Measurements from ENCODE around the gene SIDT1.

The SIDT1 gene

GRCh38 chr3:113555138-113555537, 22.8 kb downstream of the SIDT1 start:
- no peak overlapping the region for H3K4me3 ChIP-seq (ENCODE audit: control insufficient read depth, low read depth, low read length)
- TF ChIP-seq, protein P1, sequence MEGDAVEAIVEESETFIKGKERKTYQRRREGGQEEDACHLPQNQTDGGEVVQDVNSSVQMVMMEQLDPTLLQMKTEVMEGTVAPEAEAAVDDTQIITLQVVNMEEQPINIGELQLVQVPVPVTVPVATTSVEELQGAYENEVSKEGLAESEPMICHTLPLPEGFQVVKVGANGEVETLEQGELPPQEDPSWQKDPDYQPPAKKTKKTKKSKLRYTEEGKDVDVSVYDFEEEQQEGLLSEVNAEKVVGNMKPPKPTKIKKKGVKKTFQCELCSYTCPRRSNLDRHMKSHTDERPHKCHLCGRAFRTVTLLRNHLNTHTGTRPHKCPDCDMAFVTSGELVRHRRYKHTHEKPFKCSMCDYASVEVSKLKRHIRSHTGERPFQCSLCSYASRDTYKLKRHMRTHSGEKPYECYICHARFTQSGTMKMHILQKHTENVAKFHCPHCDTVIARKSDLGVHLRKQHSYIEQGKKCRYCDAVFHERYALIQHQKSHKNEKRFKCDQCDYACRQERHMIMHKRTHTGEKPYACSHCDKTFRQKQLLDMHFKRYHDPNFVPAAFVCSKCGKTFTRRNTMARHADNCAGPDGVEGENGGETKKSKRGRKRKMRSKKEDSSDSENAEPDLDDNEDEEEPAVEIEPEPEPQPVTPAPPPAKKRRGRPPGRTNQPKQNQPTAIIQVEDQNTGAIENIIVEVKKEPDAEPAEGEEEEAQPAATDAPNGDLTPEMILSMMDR (conservative IDR thresholded peaks at IDR 0.05; ENCODE audit: control insufficient read depth, insufficient read depth, low read depth, low read length), result no peak
- no peak for DNase-seq (ENCODE audit: low read depth)

DNA sequence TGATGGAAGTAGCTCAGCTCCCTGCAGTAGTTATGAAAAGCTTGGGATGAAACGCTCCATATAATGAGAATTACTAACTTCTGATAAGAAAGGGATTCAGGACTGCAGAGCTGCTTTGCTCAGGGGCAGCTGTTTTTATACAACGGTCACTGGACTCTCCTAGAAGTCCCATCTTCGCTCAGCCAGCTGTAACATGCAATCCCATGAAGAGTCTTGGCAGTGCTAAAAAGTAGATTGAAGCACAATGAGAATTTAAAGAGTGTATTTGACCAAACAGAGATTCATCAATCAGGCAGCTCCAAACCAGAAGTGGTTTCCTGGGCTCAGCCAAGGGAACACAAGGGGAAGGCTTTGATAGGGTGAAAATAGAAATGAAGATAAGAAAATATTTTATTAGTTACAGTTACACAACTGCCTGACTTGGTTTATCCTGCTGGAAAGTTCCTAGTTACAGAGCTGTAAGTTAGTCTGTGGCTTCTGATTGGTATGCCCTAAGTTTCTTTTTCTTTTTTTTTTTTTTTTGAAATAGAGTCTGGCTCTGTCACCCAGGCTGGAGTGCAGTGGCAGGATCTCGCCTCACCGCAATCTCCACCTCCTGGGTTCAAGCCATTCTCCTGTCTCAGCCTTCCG, 24.1 kb downstream of the SIDT1 start:
- DNase-seq (ENCODE audit: low read depth), result no peak
- TF ChIP-seq, protein P1 (conservative IDR thresholded peaks at IDR 0.05; ENCODE audit: control insufficient read depth, insufficient read depth, low read depth, low read length), result no peak
- no peak overlapping the region for H3K4me3 ChIP-seq (ENCODE audit: control insufficient read depth, low read depth, low read length)

GRCh38 chr3:113556946-113557335, 24.6 kb downstream of the SIDT1 start:
- TF ChIP-seq, protein P1 (conservative IDR thresholded peaks at IDR 0.05; ENCODE audit: control insufficient read depth, insufficient read depth, low read depth, low read length), result no peak
- H3K4me3 ChIP-seq (ENCODE audit: control insufficient read depth, low read depth, low read length), result no peak overlapping the region
- no peak for DNase-seq (ENCODE audit: low read depth)

GRCh38 chr3:113557374-113557773, 25.0 kb downstream of the SIDT1 start:
- TF ChIP-seq, protein P1 (conservative IDR thresholded peaks at IDR 0.05; ENCODE audit: control insufficient read depth, insufficient read depth, low read depth, low read length), result peak; percentile 17
- H3K4me3 ChIP-seq (ENCODE audit: control insufficient read depth, low read depth, low read length), result no peak overlapping the region
- DNase-seq (ENCODE audit: low read depth), result peak; percentile 49

DNA sequence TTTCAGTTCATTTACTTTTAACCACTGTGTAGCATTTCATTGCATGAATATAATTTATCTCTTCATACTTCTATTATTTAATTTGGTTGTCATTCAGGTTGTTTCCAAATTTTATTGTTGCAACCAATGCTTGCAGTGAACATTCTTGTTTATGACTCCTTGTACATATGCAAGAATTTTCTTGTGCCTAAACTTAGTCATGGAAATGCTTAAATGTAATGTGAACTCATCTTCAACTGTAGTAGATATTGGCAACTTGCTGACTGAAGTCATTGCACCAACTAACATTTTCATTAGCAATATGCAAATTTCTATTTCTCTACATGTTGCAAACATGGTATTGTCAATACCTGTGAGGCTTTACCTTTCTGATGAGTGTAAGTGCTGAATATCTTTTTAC, 26.7 kb downstream of the SIDT1 start:
- TF ChIP-seq, protein P1 (conservative IDR thresholded peaks at IDR 0.05; ENCODE audit: control insufficient read depth, insufficient read depth, low read depth, low read length), result no peak
- H3K4me3 ChIP-seq (ENCODE audit: control insufficient read depth, low read depth, low read length), result no peak overlapping the region
- no peak for DNase-seq (ENCODE audit: low read depth)

- TF ChIP-seq, protein P1 (conservative IDR thresholded peaks at IDR 0.05; ENCODE audit: control insufficient read depth, insufficient read depth, low read depth, low read length), result no peak
- no peak overlapping the region for H3K4me3 ChIP-seq (ENCODE audit: control insufficient read depth, low read depth, low read length)
- DNase-seq (ENCODE audit: low read depth), result no peak
Observed at GRCh38 chr3:113560271-113560670, 27.9 kb downstream of the SIDT1 start.

Measured in fibroblast of mammary gland (primary cell).